HG03045 (cell line): ENCODE results near the gene INKA1.
"Not testable (repeated sequence)": the region's sequence is repeated elsewhere in the genome, so short reads cannot be mapped to it uniquely, and the experiment has no call there.

ENCODE experiments used
- ATAC-seq: cut with Tn5 transposase; IDR thresholded peaks from one replicate; pipeline ENCODE4 v1.9.1; 2021; ENCODE audit warnings: mild to moderate bottlenecking, moderate library complexity; ENCODE audit not compliant: unreplicated experiment

The INKA1 gene

DNA sequence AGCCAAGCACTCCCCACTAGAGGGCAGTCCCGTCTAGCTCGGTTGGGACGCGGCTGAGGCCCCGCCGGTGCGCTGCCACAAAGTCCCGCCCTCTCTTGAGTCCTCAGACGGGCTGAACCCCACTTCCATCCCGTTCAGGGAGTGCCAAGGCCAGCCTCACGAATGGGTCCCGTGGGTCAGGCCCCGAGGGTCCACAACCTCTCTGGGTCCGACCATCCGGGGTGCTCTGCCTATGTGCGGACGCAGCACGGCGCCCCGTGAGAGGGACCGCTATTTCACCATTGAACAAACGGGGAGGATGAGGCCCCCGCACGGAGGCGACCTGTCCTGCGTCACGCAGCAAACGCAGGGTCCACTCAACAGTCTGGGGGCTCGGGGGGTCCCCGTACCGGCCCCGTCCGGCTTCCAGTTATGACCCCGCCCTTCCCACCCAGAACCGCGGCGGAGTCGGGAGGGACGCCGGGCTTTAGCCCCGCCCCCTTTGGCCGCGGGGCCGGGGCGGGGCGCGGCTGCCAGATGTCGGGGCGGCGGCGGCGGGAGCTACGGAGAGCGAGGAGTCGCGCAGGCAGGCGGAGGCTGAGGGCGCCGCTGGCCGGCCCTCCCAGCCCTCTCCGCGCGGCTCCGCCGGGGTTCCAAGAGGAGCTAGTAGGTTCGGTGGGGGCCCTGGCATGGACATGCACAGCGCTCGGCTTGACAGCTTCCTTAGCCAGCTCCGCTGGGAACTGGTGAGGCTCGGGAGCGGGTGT lies at the start of gene INKA1:
INKA1 (plus strand) TSS at position 543 of the 746 bp plus-strand sequence; CDS start at position 675, 132 bp downstream.
- peak; percentile 69 for ATAC-seq

DNA sequence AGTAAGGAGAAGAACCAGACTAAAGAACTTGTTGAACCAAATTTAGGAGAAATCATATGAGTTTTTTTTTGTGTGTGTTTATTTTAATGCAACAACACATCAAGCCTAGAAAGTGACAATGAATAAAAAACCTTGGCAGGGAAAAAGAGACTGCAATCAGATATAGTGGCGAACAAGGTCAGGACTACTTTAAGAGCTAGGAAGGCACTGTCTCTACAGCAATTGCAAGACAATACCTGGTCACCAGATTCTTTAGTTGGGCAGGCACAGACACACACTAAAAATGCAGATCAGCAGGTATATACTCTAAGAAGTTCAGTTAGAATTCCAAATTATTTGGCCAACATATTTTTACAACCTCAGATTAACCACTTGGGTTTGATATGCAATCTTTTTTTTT lies 48.5 kb upstream of the INKA1 start:
- no peak for ATAC-seq

DNA sequence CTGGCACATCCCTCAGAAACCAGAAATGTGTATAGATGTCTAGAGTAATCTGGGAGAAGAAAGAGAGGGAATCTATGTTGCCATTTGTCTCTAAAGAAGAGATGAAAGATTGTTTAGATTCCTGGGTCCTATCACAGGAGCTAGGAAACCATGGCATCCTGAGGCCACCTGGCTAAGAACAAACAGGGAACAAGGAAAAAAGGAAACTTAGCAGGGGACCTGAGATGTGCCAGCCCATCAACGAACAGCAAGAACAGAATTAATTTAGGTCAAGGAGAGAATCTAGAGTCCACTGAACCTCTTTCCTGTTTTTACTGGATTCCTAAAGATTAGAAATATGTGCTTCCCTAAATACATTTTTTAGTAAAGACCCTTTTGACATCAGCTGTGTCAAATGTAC lies 47.0 kb upstream of the INKA1 start:
- ATAC-seq, result no peak

DNA sequence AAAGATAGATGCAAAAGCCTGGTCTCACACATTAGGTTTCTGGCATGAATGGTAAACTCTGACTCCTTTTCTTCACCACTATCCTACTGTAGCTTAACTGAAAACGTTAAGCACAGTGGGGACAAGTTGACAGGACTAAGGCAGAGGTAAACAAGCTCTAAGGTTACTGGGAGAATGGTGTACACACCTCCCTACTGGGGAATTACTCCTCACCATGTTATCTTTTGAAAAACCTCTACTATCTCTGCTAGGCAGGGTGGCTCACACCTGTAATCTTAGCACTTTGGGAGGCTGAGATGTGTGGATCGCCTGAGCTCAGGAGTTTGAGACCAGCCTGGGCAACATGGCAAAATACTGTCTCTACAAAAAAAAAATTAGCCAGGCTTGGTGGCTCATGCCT lies 45.9 kb upstream of the INKA1 start:
- ATAC-seq, result no peak

DNA sequence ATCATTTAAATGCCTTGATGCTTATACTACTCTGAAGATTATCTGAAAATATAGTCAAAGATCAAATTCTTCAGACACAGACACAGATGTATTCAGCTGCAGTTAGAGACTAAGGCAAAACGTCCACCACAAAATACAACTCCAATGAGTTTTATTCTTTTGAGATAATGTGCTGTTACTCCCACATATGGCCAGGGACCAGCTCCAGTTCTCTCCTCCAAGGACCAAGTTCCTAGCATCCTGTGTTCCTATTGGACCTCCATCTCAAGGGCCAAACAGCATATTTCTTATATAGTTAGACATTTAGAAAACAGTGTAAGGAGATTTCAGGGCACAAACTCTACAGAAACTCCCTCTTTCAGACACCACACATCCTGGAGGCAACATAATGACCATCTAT lies 43.8 kb upstream of the INKA1 start:
- no peak for ATAC-seq

DNA sequence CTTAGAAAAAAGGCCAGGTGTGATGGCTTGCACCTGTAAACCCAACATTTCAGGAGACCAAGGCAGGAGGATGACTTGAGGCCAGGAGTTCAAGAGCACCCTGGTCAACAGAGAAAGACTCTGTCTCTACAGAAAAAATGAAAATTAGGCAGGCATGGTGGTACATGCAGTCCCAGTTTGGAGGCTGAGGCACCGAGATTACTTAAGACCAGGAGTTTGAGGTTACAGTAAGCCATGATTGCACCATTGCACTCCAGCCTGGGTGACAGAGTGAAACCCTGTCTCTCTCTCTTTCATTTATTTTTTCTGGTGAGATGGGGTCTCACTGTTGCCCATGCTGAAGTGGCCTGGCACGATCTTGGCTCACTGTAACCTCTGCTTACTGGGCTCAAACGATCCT lies 41.4 kb upstream of the INKA1 start:
- ATAC-seq, result no peak

DNA sequence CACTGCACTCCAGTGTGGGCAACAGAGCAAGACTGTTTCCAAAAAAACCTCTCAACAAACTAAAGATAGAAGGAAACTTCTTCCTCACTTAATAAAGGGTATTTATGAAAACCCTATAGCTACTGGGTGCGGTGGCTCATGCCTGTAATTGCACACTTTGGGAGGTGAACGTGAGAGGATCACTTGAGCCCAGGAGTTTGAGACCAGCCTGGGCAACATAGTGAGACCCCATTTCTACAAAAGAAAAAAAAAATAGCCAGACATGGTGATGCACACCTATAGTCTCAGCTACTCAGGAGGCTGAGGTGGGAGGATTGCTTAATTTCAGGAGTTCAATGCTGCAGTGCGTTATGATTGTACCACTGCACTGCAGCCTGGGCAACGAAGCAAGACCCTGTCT lies 39.1 kb upstream of the INKA1 start:
- no peak for ATAC-seq

DNA sequence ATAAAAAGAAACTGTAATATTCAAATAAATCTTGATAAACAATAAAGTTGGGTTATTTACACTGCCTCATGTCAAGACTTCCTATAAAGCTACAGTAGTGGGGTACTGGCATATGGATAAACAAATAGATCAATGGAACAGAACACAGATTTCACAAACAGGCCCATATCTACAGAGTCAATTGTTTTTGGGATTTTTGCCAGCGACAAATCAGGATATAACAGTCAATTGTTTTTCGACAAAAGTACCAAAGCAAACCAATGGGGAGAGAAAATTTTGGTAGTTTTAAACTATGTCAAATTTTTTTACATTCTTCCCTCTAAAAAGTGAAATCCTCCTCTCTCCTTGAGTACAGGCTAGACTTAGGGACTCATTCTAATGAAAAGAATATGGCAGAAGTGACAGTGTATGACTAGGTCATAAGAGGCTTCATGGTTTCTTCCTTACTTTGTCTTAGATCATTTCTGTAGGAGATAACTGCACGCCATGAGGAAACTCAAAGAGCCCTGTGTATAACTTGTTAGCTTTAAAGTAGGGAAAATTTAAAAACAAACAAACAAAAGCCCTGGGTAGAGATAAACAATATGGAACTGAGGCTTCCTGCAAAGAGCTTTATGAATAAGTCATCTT lies 33.7 kb upstream of the INKA1 start:
- no peak for ATAC-seq

DNA sequence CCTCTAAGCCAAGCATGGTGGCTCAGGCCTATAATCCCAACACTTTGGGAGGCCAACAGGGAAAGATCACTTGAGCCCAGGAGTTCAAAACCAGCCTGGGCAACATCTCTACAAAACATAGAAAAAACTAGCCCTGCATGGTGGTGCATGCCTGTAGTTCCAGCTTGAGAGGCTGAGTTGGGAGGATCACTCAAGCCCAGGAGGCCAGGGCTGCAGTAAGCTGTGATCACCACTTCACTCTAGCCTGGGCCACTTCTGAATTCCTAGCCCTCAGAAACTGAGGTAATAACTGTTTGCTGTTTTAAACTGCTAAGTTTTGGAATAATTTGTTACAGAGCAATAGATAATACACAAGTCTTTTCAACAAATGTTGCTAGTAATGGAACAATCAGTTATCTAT lies 33.1 kb upstream of the INKA1 start:
- ATAC-seq, result no peak

DNA sequence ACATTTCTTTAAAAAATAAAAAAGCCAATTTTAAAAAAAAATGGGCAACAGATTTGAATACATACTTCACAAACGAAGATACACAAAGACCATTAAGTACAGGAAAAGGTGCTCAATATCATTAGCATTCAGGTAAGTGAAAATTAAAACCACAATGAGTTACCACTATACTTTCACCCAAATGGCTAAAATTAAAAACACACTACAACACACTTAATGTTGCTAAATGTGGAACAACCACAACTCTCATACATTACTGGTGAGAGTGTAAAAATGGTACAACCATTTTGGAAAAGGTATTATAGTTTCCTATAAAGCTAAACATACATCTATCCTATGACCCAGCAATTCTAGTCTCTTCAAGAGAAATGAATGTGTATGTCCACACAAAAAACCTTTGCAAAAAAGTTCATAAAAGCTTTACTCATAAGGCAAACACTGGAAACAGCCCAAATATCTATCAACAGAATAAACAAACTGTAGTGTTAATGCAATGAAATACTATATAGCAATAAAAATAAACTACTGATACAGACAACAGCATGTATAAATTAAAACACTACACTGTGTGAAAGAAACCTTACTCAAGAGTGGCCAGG lies 31.6 kb upstream of the INKA1 start:
- no peak for ATAC-seq

DNA sequence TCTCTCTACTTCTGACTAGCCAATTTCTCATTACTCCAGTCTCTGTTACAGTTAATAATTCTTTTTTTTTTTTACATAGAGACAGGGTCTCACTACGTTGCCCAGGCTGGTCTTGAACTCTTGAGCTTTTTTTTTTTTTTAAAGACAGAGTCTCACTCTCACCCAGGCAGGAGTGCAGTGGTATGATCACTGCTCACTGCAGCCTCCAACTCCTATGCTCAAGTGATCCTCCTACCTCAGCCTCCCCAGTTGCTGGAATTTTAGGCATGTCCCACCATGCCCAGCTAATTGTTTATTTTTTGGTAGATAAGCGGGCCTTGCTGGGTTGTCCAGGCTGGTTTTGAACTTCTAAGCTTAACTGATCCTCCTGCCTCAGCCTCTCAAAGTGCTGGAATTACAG lies 30.4 kb upstream of the INKA1 start:
- ATAC-seq, result no peak

DNA sequence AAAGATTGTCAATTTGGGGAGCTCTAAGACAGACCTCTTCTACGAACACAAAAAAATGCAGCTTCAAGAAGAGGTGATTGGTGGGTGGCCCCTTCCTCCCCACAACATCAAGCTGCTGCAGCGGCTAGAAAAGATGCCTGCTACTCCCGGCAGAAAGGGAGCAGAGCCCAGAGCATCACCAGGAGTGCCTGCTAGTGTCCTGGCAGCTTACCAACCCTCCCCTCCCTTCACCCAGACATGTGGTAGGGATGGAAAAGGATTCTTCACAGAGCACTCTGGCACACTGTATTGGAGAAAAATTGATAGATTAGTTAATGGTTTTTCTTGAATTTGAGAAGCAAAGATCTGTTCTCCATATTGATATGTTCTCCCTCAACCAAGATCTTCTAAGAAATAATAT lies 27.5 kb upstream of the INKA1 start:
- no peak for ATAC-seq

DNA sequence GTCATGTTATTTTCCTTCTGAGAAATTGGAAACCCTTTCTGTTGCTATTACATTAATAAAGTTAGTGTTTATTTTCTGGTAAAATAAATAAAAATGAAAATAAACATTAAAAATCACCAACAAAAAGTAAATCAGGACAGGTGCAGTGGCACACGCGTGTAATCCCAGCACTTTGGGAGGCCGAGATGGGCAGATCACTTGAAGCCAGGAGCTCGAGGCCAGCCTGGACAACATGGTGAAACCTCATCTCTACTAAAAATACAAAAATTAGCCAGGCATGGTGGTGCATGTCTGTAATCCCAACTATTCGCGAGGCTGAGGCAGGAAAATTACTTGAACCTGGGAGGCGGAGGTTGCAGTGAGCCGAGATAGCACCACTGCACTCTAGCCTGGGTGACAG lies 27.0 kb upstream of the INKA1 start:
- not testable (repeated sequence) for ATAC-seq

DNA sequence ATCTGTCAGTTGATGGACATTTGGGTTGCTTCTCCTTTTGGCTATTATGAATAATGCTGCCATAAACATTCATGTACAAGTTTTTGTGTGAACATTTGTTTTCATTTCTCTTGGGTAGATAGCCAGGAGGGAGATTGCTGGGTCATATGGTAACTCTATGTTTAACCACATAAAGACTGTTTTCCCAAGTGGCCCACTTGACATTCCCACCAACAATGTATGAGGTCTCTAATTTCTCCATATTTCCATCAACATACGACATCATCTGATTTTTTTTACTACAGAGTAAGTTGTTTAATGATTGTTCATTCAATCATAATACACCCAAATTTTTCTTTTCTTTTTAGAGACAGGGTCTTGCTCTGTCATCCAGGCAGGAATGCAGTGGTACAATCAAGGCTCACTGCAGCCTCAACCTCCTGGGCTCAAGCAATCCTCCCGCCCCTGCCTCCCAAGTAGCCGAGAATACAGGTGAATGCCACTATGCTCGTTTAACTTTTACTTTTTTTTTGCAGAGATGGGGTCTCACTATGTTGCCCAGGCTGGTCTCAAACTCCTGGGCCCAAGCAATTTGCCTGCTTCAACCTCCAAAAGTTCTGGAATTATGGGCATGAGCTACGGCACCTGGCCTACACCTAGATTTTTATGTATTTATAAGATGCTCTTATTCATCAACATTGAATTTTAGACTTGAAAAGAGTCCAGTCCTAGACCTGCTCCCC lies 23.5 kb upstream of the INKA1 start:
- no peak for ATAC-seq

DNA sequence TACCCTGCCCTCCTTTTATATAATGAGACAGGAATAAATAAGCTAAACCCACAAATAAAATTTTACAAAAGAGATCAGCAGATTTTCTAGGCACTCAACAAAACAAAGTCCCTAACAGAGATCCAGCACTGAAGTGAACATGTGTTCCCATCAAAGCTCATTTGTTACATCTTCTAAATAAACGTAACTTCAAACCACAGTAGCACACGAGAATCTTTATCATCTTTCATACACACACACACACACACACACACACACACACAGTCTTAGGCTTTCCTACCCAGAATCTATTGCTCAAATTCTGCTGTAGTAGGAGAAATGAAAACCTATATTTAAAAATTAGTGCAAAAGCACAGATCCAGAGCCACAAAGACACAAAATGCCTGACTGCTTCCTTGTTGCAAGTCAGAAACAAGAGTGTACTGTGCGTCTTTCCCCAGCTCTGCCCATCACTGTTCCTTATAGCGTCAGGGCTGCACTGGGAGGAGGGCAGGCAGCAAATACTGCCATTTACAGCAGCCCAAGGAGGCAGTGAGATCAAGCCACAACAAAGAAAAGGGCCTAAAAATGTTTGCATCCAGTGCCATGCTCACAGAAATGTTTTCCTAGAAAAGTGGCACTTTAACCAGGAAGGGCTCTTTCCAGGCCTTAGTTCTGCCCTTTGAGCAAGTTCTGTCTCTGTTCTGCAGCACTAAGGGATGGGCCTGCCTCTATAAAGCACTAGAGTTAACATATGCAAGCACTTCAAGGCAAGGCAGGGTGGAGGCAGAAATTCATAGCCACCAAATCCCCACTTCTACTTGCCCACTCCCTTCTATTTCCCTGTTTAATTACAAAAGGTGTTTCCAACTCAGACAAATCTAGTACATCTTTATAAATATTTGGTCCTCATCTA lies 22.7 kb upstream of the INKA1 start:
- ATAC-seq, result no peak

DNA sequence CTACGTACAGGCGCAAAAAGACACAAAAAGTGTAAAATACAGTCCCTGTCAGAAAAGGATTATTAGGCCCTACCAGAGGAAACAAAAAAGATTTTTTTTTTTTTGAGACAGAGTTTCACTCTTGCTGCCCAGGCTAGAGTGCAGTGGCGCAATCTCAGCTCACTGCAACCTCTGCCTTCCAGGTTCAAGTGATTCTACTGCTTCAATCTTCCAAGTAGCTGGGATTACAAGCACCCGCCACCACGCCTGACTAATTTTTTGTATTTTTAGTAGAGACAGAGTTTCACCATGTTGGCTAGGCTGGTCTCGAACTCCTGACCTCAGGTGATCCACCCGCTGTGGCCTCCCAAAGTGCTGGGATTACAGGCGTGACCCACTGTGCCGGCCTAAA lies 22.1 kb upstream of the INKA1 start:
- not testable (repeated sequence) for ATAC-seq

DNA sequence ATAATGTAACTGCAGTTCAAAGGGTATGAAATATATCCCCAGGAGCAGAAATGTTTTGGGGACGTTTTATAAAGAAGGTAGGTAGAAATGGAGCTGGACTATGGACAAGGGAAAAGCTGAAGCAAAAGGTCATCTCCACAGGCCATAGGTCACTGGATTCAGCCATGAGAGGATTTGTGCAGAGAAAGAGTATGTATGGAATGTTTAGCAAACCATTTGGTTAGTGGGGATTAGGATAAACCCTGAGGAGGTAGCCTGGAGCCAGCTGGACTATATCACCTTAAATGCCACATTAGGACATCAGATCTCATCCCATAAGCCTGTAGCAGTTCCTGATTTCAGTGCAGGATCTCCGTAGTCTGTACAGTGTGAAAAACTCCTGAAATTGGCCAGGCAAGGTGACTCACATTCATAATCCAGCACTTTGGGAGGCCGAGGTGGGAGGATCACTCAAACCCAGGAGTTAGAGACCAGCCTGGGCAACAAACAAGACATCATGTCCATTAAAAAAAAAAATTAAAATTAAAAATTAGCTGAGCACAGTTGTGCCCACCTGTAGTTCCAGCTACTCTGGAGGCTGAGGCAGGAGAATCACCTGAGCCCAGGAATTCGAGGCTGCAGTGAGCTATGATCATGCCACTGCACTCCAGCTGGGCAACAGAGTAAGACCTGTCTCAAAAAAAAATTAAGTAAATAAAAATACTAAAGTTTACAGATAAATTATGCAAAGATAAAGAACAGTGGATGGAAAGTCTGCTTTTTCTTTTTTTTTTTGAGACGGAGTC lies 21.5 kb upstream of the INKA1 start:
- no peak for ATAC-seq

DNA sequence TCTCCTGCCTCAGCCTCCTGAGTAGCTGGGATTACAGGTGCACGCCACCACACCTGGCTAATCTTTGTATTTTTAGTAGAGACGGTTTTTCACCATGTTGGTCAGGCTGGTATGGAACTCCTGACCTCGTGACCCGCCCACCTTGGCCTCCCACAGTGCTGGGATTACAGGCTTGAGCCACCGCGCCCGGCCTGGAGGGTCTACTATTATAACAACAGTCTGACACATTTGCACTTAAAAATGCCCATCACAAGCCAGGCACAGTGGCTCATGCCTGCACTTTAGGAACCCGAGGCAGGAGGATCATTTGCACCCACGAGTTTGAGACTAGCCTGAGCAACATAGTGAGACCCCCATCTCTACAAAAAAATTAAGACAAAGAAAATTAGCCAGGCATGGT lies 20.8 kb upstream of the INKA1 start:
- ATAC-seq, result not testable (repeated sequence)

DNA sequence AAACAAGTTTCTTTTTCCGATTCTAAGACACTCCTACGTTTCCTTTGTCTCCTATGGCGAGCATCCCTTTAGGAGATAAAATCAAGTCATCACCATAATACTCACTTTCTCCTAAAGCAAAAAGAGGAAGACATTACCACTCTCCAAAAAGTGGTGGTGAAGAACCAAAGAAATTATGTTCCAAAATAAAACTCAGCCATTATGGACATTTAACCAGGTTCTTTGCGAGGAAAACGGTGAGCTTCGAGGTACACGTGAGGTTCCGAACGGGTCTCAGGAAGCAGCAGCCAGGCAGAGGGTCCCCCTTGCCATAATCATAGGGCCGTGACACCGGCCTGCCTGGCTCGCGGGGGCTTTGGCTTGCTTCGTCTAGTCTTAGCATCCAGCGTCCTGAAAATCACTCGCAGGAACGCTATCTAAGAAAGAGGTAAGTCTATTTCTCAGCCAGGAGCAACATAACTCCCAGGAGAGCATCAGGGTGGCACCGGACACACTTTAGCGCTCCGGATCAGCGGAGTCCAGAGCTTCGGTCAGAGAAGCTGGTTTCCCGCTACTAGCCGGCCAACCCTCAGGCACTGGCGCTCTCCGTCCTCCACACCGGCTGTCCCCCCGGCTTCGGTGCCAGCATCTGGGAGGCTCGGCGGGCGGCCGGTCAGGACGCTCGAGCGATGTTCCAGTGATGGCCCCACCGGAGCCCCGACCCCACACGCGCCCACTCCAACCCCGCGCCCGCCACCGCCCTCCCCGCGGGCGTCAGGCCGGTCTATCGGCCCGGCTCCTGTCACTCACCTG lies 17.3 kb upstream of the INKA1 start:
- ATAC-seq, result peak; percentile 39
